LNCaP clone FGC (cell line): Measurements from ENCODE around the gene STRIP1.
A peak's percentile ranks its signal among the peaks of the same experiment; 100 is the strongest.

ENCODE experiments used
- DNase-seq: peaks from one replicate; pipeline ENCODE4 v3.0.0-alpha.2; 2011; ENCODE audit warnings: low read depth
- H3K4me3 ChIP-seq: 2 replicates; pipeline ENCODE4 v1.5.1; 2011; ENCODE audit warnings: mild to moderate bottlenecking, low read depth, low read length, control low read depth
- CTCF ChIP-seq: IDR thresholded peaks from 2 replicates; pipeline ENCODE4 v1.5.1; 2012; ENCODE audit warnings: mild to moderate bottlenecking; ENCODE audit not compliant: control insufficient read depth, insufficient read depth; ENCODE audit errors: extremely low read depth

STRIP1 gene

DNA sequence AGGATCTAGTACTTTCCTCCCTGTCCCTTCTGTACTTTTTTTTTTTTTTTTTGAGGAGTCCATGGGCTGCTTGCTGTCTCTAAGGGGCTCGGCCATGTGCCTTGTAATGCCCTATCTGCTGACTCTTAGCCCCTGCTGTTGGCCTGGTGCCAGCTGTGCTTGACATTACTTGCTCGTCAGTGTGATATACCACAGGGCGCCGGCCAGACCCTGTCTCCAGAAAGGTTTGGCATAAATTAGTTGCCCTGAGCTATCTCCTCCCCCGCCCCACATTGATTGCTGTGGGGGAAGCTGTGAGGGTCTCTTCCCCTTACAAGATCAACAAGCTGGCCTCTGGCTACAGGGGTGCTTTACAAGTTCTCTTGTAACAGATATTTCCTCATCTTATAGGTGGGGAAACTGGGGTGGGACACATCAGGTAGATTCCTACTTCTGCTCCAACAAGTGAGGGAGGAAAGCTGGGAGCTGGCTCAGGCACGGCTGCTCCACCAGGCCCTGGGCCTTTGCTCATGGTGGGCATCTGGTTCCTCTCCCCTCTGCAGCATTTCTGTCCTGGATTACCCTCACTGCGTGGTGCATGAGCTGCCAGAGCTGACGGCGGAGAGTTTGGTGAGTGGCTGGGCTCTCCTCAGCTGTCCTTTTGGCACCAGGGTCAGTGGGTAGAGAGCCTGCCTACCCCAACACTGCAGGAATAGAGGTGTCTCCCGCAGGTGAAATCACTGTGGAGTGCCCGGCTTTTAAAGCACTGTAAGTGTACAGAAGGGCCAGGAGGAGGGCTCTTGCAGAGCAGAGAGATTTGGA lies 15.6 kb downstream of the STRIP1 start:
- H3K4me3 ChIP-seq: no peak overlapping the region
- no peak for TF ChIP-seq CTCF
- no peak for DNase-seq

- no peak for DNase-seq
- no peak for TF ChIP-seq CTCF
- no peak overlapping the region for H3K4me3 ChIP-seq
Measured at GRCh38 chr1:110050602-110051261, 16.3 kb downstream of the STRIP1 start.

DNA sequence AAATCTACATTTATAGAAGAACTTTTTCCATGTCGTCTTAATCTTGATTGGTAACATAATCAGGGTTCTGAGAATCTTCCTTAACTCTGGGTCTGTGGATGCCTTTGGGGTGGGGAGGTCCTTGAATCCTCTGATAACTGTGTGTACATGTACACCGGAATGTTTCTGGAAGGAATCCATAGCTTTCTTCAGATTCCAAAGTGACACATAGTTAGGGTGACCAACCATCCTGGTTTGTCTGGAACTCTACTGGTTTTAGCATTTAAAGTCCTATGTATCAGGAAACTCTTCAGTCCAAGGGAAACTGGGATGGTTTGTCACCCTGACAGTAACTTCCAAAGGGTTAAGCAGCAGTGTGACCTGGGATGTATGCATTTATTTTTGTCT lies 16.8 kb downstream of the STRIP1 start:
- H3K4me3 ChIP-seq: no peak overlapping the region
- DNase-seq: no peak
- TF ChIP-seq CTCF: no peak

DNA sequence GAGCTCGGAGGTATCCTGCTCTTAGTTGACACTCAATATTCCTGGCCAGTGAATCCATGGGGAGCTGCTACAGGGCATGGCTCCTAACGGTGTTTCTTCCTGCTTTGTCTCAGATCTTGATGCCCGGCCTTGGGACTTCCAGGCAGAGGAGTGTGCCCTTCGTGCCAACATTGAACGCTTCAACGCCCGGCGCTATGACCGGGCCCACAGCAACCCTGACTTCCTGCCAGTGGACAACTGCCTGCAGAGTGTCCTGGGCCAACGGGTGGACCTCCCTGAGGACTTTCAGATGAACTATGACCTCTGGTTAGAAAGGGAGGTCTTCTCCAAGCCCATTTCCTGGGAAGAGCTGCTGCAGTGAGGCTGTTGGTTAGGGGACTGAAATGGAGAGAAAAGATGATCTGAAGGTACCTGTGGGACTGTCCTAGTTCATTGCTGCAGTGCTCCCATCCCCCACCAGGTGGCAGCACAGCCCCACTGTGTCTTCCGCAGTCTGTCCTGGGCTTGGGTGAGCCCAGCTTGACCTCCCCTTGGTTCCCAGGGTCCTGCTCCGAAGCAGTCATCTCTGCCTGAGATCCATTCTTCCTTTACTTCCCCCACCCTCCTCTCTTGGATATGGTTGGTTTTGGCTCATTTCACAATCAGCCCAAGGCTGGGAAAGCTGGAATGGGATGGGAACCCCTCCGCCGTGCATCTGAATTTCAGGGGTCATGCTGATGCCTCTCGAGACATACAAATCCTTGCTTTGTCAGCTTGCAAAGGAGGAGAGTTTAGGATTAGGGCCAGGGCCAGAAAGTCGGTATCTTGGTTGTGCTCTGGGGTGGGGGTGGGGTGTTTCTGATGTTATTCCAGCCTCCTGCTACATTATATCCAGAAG lies 19.4 kb downstream of the STRIP1 start:
- no peak overlapping the region for H3K4me3 ChIP-seq
- DNase-seq: no peak
- peak; percentile 95 for TF ChIP-seq CTCF

DNA sequence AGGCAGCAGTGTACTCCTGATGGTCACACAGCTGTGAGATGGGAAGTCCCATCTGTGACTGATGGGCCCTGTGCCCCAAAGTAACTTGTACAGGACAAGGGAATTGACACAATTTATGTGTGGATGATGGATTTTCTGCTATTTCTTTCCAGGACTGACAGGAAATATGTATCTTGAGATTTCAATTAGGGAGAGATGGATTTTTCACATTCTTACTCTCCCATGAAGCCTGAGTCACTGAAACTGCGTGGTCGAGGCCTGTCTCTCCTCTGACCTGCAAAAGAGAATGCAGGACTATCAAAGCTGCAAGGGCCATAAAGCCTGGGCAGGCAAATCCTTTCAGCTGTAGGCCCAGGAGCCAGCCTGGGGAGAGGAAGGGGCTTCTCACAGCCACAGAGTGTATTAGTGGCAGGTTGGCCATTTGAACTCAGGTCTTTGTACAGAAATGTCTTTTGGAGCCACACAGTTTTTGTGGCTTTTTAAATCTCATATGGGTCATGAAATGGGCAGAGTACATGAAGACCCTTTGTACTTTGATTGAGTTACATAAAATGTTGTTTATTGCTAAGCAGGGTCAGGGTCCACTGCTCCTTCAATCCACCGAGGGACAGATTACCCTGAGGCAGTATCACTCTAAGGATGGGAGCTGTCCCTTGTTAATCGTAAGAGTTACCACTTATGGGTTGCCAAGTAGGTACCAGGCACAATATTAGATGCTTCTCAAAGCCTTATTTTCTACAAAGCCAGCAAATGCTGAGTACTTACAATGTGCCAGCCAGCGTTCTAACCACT lies 21.3 kb downstream of the STRIP1 start:
- DNase-seq: no peak
- no peak for TF ChIP-seq CTCF
- H3K4me3 ChIP-seq: no peak overlapping the region

GRCh38 chr1:110056285-110056683 lies 21.9 kb downstream of the STRIP1 start:
- no peak for DNase-seq
- TF ChIP-seq CTCF: no peak
- H3K4me3 ChIP-seq: no peak overlapping the region
